Osteocyte (in vitro differentiated cells): ENCODE results near the gene FAM174C. TPM values are rescaled to one million over a fixed set of nuclear protein-coding genes. Genes with fewer than 3 reads are reported as not detected.
A peak's percentile ranks its signal among the peaks of the same experiment; 100 is the strongest.

Experiments used
- DNase-seq: peaks from one replicate; pipeline ENCODE4 v3.0.0; 2021; ENCODE audit warnings: mixed read lengths; ENCODE audit not compliant: unreplicated experiment; ENCODE audit errors: extremely low spot score
- H3K27ac Mint-ChIP-seq: one replicate; pipeline ENCODE4 v1.8.0; 2021; ENCODE audit warnings: mild to moderate bottlenecking, mixed read lengths; ENCODE audit not compliant: unreplicated experiment
- H3K27me3 Mint-ChIP-seq: one replicate; pipeline ENCODE4 v1.8.0; 2021; ENCODE audit warnings: mixed read lengths; ENCODE audit not compliant: unreplicated experiment
- H3K36me3 Mint-ChIP-seq: one replicate; pipeline ENCODE4 v1.8.0; 2021; ENCODE audit warnings: mixed read lengths; ENCODE audit not compliant: unreplicated experiment
- H3K4me1 Mint-ChIP-seq: one replicate; pipeline ENCODE4 v1.8.0; 2021; ENCODE audit warnings: mixed read lengths; ENCODE audit not compliant: unreplicated experiment
- H3K4me3 Mint-ChIP-seq: one replicate; pipeline ENCODE4 v1.8.0; 2021; ENCODE audit warnings: mild to moderate bottlenecking, moderate library complexity, mixed read lengths; ENCODE audit not compliant: unreplicated experiment
- H3K9me3 Mint-ChIP-seq: one replicate; pipeline ENCODE4 v1.8.0; 2021; ENCODE audit warnings: mixed read lengths; ENCODE audit not compliant: unreplicated experiment
- total RNA-seq: library from RNA; stranded (reverse); gene quantifications from 2 replicates; pipeline ENCODE4 v1.2.1, GENCODE V29; 2021
- TF ChIP-seq, protein P1 (sequence below): fragments of 200-600 bp; sonication (generic); IDR thresholded peaks from 2 replicates; pipeline ENCODE4 v1.5.0; 2021; ENCODE audit warnings: antibody characterized with exemption, mild to moderate bottlenecking, moderate library complexity

Gene FAM174C
- total RNA-seq, 1 donor from 2014 or later = 35.3 TPM

DNA sequence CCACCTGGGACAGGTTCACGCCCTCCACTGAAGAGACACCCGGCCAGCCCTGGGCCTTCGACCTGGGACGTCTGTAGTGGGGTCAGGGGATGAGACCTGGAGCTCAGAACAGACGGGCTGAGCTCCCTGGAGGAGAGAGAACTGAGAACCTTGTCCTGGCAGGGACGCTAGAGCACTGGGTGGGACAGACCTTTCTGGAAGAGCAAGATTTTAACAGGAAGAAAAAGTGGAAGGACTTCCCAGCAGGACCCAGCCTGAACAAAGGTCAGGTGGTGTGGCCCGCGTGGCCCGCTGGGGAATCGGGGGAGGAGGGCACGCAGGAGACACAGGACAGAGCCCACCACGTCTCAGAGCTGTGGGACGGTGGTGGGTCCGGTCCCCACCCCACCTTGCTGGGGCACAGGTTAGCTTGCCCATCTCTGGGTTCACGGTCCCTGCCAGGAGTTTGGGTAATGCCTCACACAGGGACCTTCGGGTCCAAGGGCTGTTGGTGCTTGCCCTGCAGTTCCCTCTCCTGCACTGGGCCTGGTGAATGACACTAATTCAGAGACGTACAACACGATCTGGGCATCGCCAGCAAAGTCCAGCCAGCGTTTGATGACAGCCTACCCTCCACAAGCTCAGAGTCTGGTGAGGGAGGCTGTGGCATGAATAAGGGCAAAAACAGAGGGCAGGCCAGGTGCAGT lies 9.1 kb downstream of the FAM174C start:
- TF ChIP-seq, protein P1, sequence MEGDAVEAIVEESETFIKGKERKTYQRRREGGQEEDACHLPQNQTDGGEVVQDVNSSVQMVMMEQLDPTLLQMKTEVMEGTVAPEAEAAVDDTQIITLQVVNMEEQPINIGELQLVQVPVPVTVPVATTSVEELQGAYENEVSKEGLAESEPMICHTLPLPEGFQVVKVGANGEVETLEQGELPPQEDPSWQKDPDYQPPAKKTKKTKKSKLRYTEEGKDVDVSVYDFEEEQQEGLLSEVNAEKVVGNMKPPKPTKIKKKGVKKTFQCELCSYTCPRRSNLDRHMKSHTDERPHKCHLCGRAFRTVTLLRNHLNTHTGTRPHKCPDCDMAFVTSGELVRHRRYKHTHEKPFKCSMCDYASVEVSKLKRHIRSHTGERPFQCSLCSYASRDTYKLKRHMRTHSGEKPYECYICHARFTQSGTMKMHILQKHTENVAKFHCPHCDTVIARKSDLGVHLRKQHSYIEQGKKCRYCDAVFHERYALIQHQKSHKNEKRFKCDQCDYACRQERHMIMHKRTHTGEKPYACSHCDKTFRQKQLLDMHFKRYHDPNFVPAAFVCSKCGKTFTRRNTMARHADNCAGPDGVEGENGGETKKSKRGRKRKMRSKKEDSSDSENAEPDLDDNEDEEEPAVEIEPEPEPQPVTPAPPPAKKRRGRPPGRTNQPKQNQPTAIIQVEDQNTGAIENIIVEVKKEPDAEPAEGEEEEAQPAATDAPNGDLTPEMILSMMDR = no peak
- no peak for DNase-seq
- peaks cover 2% of the 10 kb centered on the region for H3K36me3 Mint-ChIP-seq
- H3K4me1 Mint-ChIP-seq = peaks cover 14% of the 10 kb centered on the region
- no peak overlapping the region for H3K27ac Mint-ChIP-seq
- H3K9me3 Mint-ChIP-seq = no peaks in the 10 kb centered on the region
- peak overlapping the region; percentile 62 for H3K4me3 Mint-ChIP-seq
- peaks cover 11% of the 10 kb centered on the region for H3K27me3 Mint-ChIP-seq

DNA sequence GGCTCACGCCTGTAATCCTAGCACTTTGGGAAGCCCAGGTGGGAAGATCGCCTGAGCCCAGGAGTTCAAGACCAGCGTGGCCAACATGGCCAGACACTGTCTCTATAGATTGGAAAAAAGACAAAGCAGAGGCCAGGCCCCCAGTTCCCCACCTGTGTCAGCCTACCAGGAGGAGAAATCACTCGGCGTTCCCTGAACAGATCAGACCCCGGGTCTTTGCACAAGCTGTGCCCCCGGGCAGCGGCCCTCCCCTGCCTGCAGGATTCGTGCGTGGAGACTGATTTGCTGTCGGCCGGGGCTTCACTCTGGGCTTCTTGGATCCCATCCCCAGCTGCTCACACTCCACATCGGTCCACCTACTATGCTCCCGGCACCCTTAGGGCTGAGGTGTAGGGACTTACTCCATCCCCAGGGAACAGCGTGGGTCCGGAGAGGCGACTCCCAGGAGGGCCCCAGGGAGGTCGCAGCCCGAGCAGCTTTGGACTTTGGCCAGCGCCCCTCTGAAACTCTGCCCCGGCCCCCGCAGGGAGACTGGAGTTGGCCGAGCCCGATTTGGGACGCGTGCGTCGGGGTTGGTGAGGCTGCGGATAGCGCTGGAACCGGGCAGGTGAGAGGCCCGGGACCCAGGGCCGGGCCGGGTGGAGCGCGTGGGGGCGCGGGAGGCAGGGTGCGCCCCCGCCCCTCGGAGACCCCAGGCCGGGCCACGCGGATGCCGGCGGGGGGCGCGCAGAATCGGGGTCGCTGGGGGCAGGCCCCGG lies 9.8 kb downstream of the FAM174C start:
- no peak for DNase-seq
- peaks cover 11% of the 10 kb centered on the region for H3K27me3 Mint-ChIP-seq
- H3K9me3 Mint-ChIP-seq = no peaks in the 10 kb centered on the region
- peak overlapping the region; percentile 62 for H3K4me3 Mint-ChIP-seq
- TF ChIP-seq, protein P1 = no peak
- no peaks in the 10 kb centered on the region for H3K36me3 Mint-ChIP-seq
- peaks cover 10% of the 10 kb centered on the region for H3K4me1 Mint-ChIP-seq
- no peak overlapping the region for H3K27ac Mint-ChIP-seq

DNA sequence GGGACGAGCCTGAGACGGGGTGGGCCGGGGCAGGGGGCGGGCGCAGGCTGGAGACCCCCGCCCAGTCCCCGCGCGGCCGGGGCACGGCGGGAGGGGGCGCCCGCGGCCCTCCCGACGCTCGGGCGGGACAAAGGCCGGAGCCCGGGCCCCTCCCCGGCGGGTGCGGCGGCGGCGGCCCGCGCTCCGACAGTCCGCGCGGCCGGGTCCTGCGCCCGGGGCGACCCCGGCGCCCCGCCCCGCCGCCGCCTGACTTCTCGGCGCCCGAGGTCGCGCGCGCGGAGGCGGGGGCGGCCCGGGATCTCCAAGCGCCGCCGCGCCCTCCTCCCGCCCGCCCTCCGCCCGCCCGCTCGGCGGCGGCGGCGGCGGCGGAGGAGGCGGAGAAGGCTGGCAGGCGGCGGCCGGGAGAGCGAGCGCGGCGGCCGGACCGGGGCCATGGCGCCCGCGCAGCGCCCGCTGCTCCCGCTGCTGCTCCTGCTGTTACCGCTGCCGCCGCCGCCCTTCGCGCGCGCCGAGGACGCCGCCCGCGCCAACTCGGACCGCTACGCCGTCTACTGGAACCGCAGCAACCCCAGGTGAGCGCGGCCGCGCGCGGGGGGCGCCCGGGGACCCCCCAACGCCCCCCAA lies 10.5 kb downstream of the FAM174C start, which contains the start of gene EFNA2:
TSS of gene EFNA2 (plus strand) at position 137 of the 624 bp plus-strand sequence. CDS start at position 433, 296 bp downstream.
- Mint-ChIP-seq H3K4me3 (peak within 1 kb of the TSS; percentile 73), H3K27me3 (peaks cover 11% of the 10 kb centered on the region), H3K9me3 (no peaks in the 10 kb centered on the region), H3K4me1 (peaks cover 10% of the 10 kb centered on the region), H3K27ac (no peak within 1 kb of the TSS), H3K36me3 (no peaks in the 10 kb centered on the region)
- TF ChIP-seq, protein P1 = no peak
- DNase-seq = no peak

DNA sequence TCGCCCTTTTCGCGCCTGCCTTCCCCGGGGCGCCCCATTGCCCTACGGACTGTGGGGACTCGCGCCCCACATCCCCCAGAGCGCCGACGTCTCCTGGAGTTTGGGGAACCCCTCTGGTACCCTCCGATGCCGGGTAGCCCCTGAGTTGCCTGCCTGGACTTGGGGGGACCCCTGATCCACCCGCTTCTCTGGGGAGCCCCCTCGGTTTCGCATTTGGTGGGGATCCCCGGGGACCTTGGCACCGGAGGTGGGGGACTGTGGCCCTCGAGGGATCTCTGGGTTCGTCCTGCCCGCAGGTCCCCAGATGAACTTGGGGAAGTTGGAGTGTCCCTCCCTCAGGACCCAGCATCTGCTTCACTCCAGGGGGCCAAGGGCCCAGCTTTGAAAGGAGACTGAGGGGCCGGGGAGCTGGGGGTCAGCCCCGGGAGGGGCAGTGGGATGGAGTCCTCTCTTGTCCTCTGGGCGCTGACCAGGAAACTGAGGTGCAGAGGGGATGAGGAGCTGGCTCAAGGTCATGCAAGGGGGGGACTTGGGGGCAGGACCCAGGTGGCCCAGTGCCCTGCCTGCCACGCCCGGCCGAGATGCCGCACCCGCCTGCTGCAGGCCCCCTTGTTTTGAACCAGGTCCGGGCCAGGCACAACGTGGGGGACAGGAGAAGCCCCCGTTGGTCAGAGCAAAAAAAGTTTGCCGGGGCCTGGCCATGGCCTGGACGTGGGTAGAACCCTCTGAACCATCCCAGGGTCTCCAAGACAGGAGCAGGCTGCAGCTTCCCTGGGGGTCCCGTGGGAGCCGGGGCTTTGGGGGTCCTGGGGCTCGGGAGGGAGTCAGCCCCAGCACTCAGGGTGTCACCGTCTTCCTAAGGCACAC lies 11.4 kb downstream of the FAM174C start:
- no peak for DNase-seq
- H3K36me3 Mint-ChIP-seq = no peaks in the 10 kb centered on the region
- H3K9me3 Mint-ChIP-seq = no peaks in the 10 kb centered on the region
- no peak overlapping the region for H3K27ac Mint-ChIP-seq
- H3K4me1 Mint-ChIP-seq = peaks cover 10% of the 10 kb centered on the region
- H3K27me3 Mint-ChIP-seq = peaks cover 11% of the 10 kb centered on the region
- H3K4me3 Mint-ChIP-seq = peak overlapping the region; percentile 73
- TF ChIP-seq, protein P1 = no peak
